ENCODE measurements around the gene EPHB3.

The EPHB3 gene

GRCh38 chr3:184532940-184533732 is 28.4 kb upstream of the EPHB3 start:
- H3K27me3 ChIP-seq (ENCODE audit: insufficient read depth, low read length) = no peaks in the 10 kb centered on the region; the same call in 1 of the 2 replicates
- H3K36me3 ChIP-seq (ENCODE audit: insufficient read depth, low read length) = no peaks in the 10 kb centered on the region
- no peaks in the 10 kb centered on the region for H3K9me3 ChIP-seq (ENCODE audit: insufficient read depth, low read depth, low read length)
- WGBS = 87% methylated on average over 8 of the region's 8 CpGs
- no peak overlapping the region for H3K9ac ChIP-seq (ENCODE audit: low read depth, low read length)
- peaks cover 3% of the 10 kb centered on the region; the same call in 1 of the 2 replicates for H3K4me1 ChIP-seq (ENCODE audit: insufficient read depth, low read length)
- H3K4me3 ChIP-seq (ENCODE audit: low read length) = no peak overlapping the region
- H3K27ac ChIP-seq (ENCODE audit: low read depth, low read length) = no peak overlapping the region

- WGBS = 48% methylated on average over 4 of the region's 8 CpGs
- peak overlapping the region; percentile 27; the same call in 1 of the 2 replicates for H3K27ac ChIP-seq (ENCODE audit: low read depth, low read length)
- H3K27me3 ChIP-seq (ENCODE audit: insufficient read depth, low read length) = no peaks in the 10 kb centered on the region
- H3K9ac ChIP-seq (ENCODE audit: low read depth, low read length) = no peak overlapping the region
- peaks cover 16% of the 10 kb centered on the region for H3K4me1 ChIP-seq (ENCODE audit: insufficient read depth, low read length)
- H3K9me3 ChIP-seq (ENCODE audit: insufficient read depth, low read depth, low read length) = no peaks in the 10 kb centered on the region
- H3K4me3 ChIP-seq (ENCODE audit: low read length) = no peak overlapping the region
- H3K36me3 ChIP-seq (ENCODE audit: insufficient read depth, low read length) = no peaks in the 10 kb centered on the region
Observed at GRCh38 chr3:184537885-184538665, 23.5 kb upstream of the EPHB3 start.

- H3K27me3 ChIP-seq (ENCODE audit: insufficient read depth, low read length) = peaks cover 6% of the 10 kb centered on the region; the same call in 1 of the 2 replicates
- 75% methylated on average over 14 of the region's 14 CpGs for WGBS
- H3K4me3 ChIP-seq (ENCODE audit: low read length) = no peak overlapping the region
- H3K27ac ChIP-seq (ENCODE audit: low read depth, low read length) = peak overlapping the region; percentile 27; the same call in 1 of the 2 replicates
- H3K4me1 ChIP-seq (ENCODE audit: insufficient read depth, low read length) = peaks cover 16% of the 10 kb centered on the region
- no peaks in the 10 kb centered on the region for H3K36me3 ChIP-seq (ENCODE audit: insufficient read depth, low read length)
- no peak overlapping the region for H3K9ac ChIP-seq (ENCODE audit: low read depth, low read length)
- H3K9me3 ChIP-seq (ENCODE audit: insufficient read depth, low read depth, low read length) = no peaks in the 10 kb centered on the region
Observed at GRCh38 chr3:184538666-184539431, 22.7 kb upstream of the EPHB3 start.

- peaks cover 7% of the 10 kb centered on the region; the same call in 1 of the 2 replicates for H3K27me3 ChIP-seq (ENCODE audit: insufficient read depth, low read length)
- H3K4me1 ChIP-seq (ENCODE audit: insufficient read depth, low read length) = peaks cover 16% of the 10 kb centered on the region
Observed at GRCh38 chr3:184539801-184540435, 21.7 kb upstream of the EPHB3 start.

GRCh38 chr3:184540777-184541681 is 20.6 kb upstream of the EPHB3 start:
- Histone ChIP-seq H3K9me3 (ENCODE audit: insufficient read depth, low read depth, low read length) (no peaks in the 10 kb centered on the region), H3K9ac (ENCODE audit: low read depth, low read length) (no peak overlapping the region), H3K27me3 (ENCODE audit: insufficient read depth, low read length) (peaks cover 7% of the 10 kb centered on the region; the same call in 1 of the 2 replicates), H3K36me3 (ENCODE audit: insufficient read depth, low read length) (no peaks in the 10 kb centered on the region), H3K4me1 (ENCODE audit: insufficient read depth, low read length) (peaks cover 16% of the 10 kb centered on the region), H3K27ac (ENCODE audit: low read depth, low read length) (no peak overlapping the region), H3K4me3 (ENCODE audit: low read length) (no peak overlapping the region)
- WGBS = 57% methylated on average over 14 of the region's 14 CpGs

More at GRCh38 chr3:184539801-184540435, 21.7 kb upstream of the EPHB3 start:
- Histone ChIP-seq H3K27ac (ENCODE audit: low read depth, low read length) (no peak overlapping the region), H3K9me3 (ENCODE audit: insufficient read depth, low read depth, low read length) (no peaks in the 10 kb centered on the region), H3K4me3 (ENCODE audit: low read length) (no peak overlapping the region), H3K36me3 (ENCODE audit: insufficient read depth, low read length) (no peaks in the 10 kb centered on the region), H3K9ac (ENCODE audit: low read depth, low read length) (no peak overlapping the region)
- 81% methylated on average over 16 of the region's 16 CpGs for WGBS

- 67% methylated on average over 16 of the region's 16 CpGs for WGBS
- H3K9me3 ChIP-seq (ENCODE audit: insufficient read depth, low read depth, low read length) = no peaks in the 10 kb centered on the region
- H3K27me3 ChIP-seq (ENCODE audit: insufficient read depth, low read length) = peaks cover 7% of the 10 kb centered on the region; the same call in 1 of the 2 replicates
- no peak overlapping the region for H3K27ac ChIP-seq (ENCODE audit: low read depth, low read length)
- no peak overlapping the region for H3K9ac ChIP-seq (ENCODE audit: low read depth, low read length)
- H3K4me1 ChIP-seq (ENCODE audit: insufficient read depth, low read length) = peaks cover 16% of the 10 kb centered on the region
- no peak overlapping the region for H3K4me3 ChIP-seq (ENCODE audit: low read length)
- H3K36me3 ChIP-seq (ENCODE audit: insufficient read depth, low read length) = no peaks in the 10 kb centered on the region
Observed at GRCh38 chr3:184541886-184542562, 19.6 kb upstream of the EPHB3 start.

- Histone ChIP-seq H3K9me3 (ENCODE audit: insufficient read depth, low read depth, low read length) (no peaks in the 10 kb centered on the region), H3K27me3 (ENCODE audit: insufficient read depth, low read length) (peaks cover 7% of the 10 kb centered on the region; the same call in 1 of the 2 replicates), H3K4me3 (ENCODE audit: low read length) (no peak overlapping the region), H3K27ac (ENCODE audit: low read depth, low read length) (no peak overlapping the region), H3K36me3 (ENCODE audit: insufficient read depth, low read length) (no peaks in the 10 kb centered on the region), H3K4me1 (ENCODE audit: insufficient read depth, low read length) (peaks cover 16% of the 10 kb centered on the region), H3K9ac (ENCODE audit: low read depth, low read length) (no peak overlapping the region)
- WGBS = 45% methylated on average over 4 of the region's 4 CpGs
Observed at GRCh38 chr3:184542577-184542976, 19.0 kb upstream of the EPHB3 start.

GRCh38 chr3:184543256-184543655 is 18.3 kb upstream of the EPHB3 start:
- Histone ChIP-seq H3K4me3 (ENCODE audit: low read length) (no peak overlapping the region), H3K27ac (ENCODE audit: low read depth, low read length) (no peak overlapping the region)
- 87% methylated on average over 6 of the region's 6 CpGs for WGBS

GRCh38 chr3:184543843-184544512 is 17.6 kb upstream of the EPHB3 start:
- Histone ChIP-seq H3K9me3 (ENCODE audit: insufficient read depth, low read depth, low read length) (no peaks in the 10 kb centered on the region), H3K4me3 (ENCODE audit: low read length) (no peak overlapping the region), H3K27ac (ENCODE audit: low read depth, low read length) (no peak overlapping the region), H3K27me3 (ENCODE audit: insufficient read depth, low read length) (peaks cover 7% of the 10 kb centered on the region; the same call in 1 of the 2 replicates), H3K36me3 (ENCODE audit: insufficient read depth, low read length) (no peaks in the 10 kb centered on the region), H3K4me1 (ENCODE audit: insufficient read depth, low read length) (peaks cover 4% of the 10 kb centered on the region; the same call in 1 of the 2 replicates), H3K9ac (ENCODE audit: low read depth, low read length) (no peak overlapping the region)
- 14% methylated on average over 17 of the region's 18 CpGs for WGBS

More at GRCh38 chr3:184543256-184543655, 18.3 kb upstream of the EPHB3 start:
- peaks cover 11% of the 10 kb centered on the region for H3K4me1 ChIP-seq (ENCODE audit: insufficient read depth, low read length)
- no peaks in the 10 kb centered on the region for H3K9me3 ChIP-seq (ENCODE audit: insufficient read depth, low read depth, low read length)
- no peaks in the 10 kb centered on the region for H3K36me3 ChIP-seq (ENCODE audit: insufficient read depth, low read length)
- no peak overlapping the region for H3K9ac ChIP-seq (ENCODE audit: low read depth, low read length)
- H3K27me3 ChIP-seq (ENCODE audit: insufficient read depth, low read length) = peaks cover 7% of the 10 kb centered on the region; the same call in 1 of the 2 replicates

Data from HUES64 (cell line).